SK-N-SH (cell line): ENCODE data around the gene PEPD. TPM values are rescaled to one million over a fixed set of nuclear protein-coding genes. Genes with fewer than 3 reads are reported as not detected.

Experiments
- CTCF ChIA-PET: fragments of 300-600, 350-600 bp; formaldehyde crosslinking; extraction: SDS; loops from one replicate; lab custom pipeline; 2021; lab: Yijun Ruan, JAX
- POLR2A ChIA-PET: fragments of 350-600 bp; sonication (Branson Sonifier 250); formaldehyde crosslinking; extraction: SDS; loops from one replicate; lab custom pipeline; 2020; ENCODE audit warnings: antibody characterized with exemption, inconsistent platforms; lab: Yijun Ruan, JAX
- DNase-seq: peaks from one replicate; pipeline ENCODE4 v3.0.0; 2012
- H2AFZ ChIP-seq: fragments of 200-600 bp; sonication (generic); 2 replicates; pipeline ENCODE4 v1.8.1; 2016; ENCODE audit warnings: antibody characterized with exemption, mild to moderate bottlenecking, low read depth
- H3F3A ChIP-seq: fragments of 200-600 bp; sonication (generic); replicated peaks from 2 replicates; pipeline ENCODE3; 2016; ENCODE audit warnings: antibody characterized with exemption, mild to moderate bottlenecking; ENCODE audit not compliant: insufficient read depth
- H3K27ac ChIP-seq, 2 experiments: fragments of 200-500 bp in 1 of 2; fragments of 200-600 bp in 1 of 2; sonication (Bioruptor generic) in 1 of 2; sonication (generic), shearing (Covaris generic) in 1 of 2; 2 replicates each; pipeline versions ENCODE4 v1.5.1 to v1.6.1; 2014 to 2016; ENCODE audit warnings: low read depth in 2 of 2, inconsistent platforms in 1 of 2, low read length in 1 of 2, mild to moderate bottlenecking in 1 of 2, mixed read lengths in 1 of 2
- H3K27me3 ChIP-seq: fragments of 200-600 bp; sonication (generic), shearing (Covaris generic); 2 replicates; pipeline ENCODE4 v1.6.1; 2016; ENCODE audit warnings: mixed run types; ENCODE audit not compliant: insufficient read depth
- H3K36me3 ChIP-seq, 2 experiments: fragments of 200-500 bp in 1 of 2; fragments of 200-600 bp in 1 of 2; sonication (Bioruptor generic) in 1 of 2; sonication (generic) in 1 of 2; replicated peaks in 1 of 2; 2 replicates each; pipeline versions ENCODE3 to v1.5.1; 2014 to 2016; ENCODE audit warnings: low read length in 1 of 2, mild to moderate bottlenecking in 1 of 2; ENCODE audit not compliant: insufficient read depth in 2 of 2, control insufficient read depth in 1 of 2
- H3K4me1 ChIP-seq, 2 experiments: fragments of 200-500 bp in 1 of 2; fragments of 200-600 bp in 1 of 2; sonication (Bioruptor generic) in 1 of 2; sonication (generic), shearing (Covaris generic) in 1 of 2; 2 replicates each; pipeline versions ENCODE4 v1.5.1 to v1.6.1; 2014 to 2016; ENCODE audit warnings: low read depth in 1 of 2, low read length in 1 of 2, mixed run types in 1 of 2; ENCODE audit not compliant: insufficient read depth in 2 of 2, control insufficient read depth in 1 of 2
- H3K4me2 ChIP-seq: fragments of 200-600 bp; sonication (generic), shearing (Covaris generic); 2 replicates; pipeline ENCODE4 v1.6.1; 2017; ENCODE audit warnings: mixed run types
- H3K4me3 ChIP-seq, 2 experiments: fragments of 200-500 bp in 1 of 2; fragments of 200-600 bp in 1 of 2; sonication (Bioruptor generic) in 1 of 2; sonication (generic), shearing (Covaris generic) in 1 of 2; 2 replicates each; pipeline versions ENCODE4 v1.5.1 to v1.8.1; 2014 to 2016; ENCODE audit warnings: low read depth in 2 of 2, inconsistent platforms in 1 of 2, low read length in 1 of 2, mild to moderate bottlenecking in 1 of 2, mixed read lengths in 1 of 2, moderate library complexity in 1 of 2
- H3K79me2 ChIP-seq: fragments of 200-600 bp; sonication (generic); 2 replicates; pipeline ENCODE4 v1.8.1; 2017; ENCODE audit warnings: mild to moderate bottlenecking; ENCODE audit not compliant: insufficient read depth
- H3K9ac ChIP-seq: fragments of 200-600 bp; sonication (generic); 2 replicates; pipeline ENCODE4 v1.6.1; 2017; ENCODE audit warnings: mixed run types
- H3K9me2 ChIP-seq: fragments of 200-600 bp; sonication (generic); 2 replicates; pipeline ENCODE4 v1.6.1; 2017; ENCODE audit warnings: mixed run types
- H3K9me3 ChIP-seq: fragments of 200-600 bp; sonication (generic); 2 replicates; pipeline ENCODE4 v1.6.1; 2017; ENCODE audit warnings: mixed run types, mild to moderate bottlenecking, moderate library complexity
- H4K20me1 ChIP-seq: fragments of 200-600 bp; sonication (generic); 2 replicates; pipeline ENCODE4 v1.6.1; 2017; ENCODE audit warnings: mild to moderate bottlenecking, mixed run types; ENCODE audit not compliant: insufficient read depth
- ELF1 ChIP-seq: IDR thresholded peaks from 2 replicates; pipeline ENCODE4 v1.4.0; 2012
- EP300 ChIP-seq, 2 experiments: IDR thresholded peaks; 2 replicates each; pipeline versions ENCODE4 v1.4.0 to v1.6.1; 2012; ENCODE audit warnings: borderline replicate concordance in 1 of 2, low read depth in 1 of 2, low read length in 1 of 2
- EZH2phosphoT487 ChIP-seq: fragments of 200-600 bp; sonication (generic); IDR thresholded peaks from 2 replicates; pipeline ENCODE4 v1.6.1; 2017; ENCODE audit warnings: low read depth, mixed run types, mild to moderate bottlenecking, antibody characterized with exemption, moderate library complexity, borderline replicate concordance
- FOSL2 ChIP-seq: IDR thresholded peaks from 2 replicates; pipeline ENCODE4 v1.4.0; 2012; ENCODE audit warnings: low read depth, mild to moderate bottlenecking, moderate library complexity, borderline replicate concordance
- FOXJ3 ChIP-seq: sonication (generic); formaldehyde crosslinking; IDR thresholded peaks from 2 replicates; pipeline ENCODE4 v1.5.1; 2020; ENCODE audit warnings: mild to moderate bottlenecking, missing genetic modification reagents
- FOXM1 ChIP-seq: IDR thresholded peaks from 2 replicates; pipeline ENCODE4 v1.4.0; 2012; ENCODE audit warnings: low read depth, mild to moderate bottlenecking
- MXI1 ChIP-seq: IDR thresholded peaks from 2 replicates; pipeline ENCODE4 v1.6.1; 2012; ENCODE audit warnings: mild to moderate bottlenecking, low read depth, low read length, improper control_type of control experiment
- NFIC ChIP-seq: IDR thresholded peaks from 2 replicates; pipeline ENCODE4 v1.4.0; 2012; ENCODE audit warnings: borderline replicate concordance
- NRF1 ChIP-seq: IDR thresholded peaks from 2 replicates; pipeline ENCODE4 v1.6.1; 2012; ENCODE audit warnings: low read depth, mild to moderate bottlenecking, low read length
- RAD21 ChIP-seq: IDR thresholded peaks from 2 replicates; pipeline ENCODE4 v1.6.1; 2012; ENCODE audit warnings: mild to moderate bottlenecking, low read length
- RCOR1 ChIP-seq: fragments of 150-350 bp; IDR thresholded peaks from 2 replicates; pipeline ENCODE4 v1.6.1; 2017; ENCODE audit warnings: antibody characterized with exemption, low read length
- RXRA ChIP-seq: IDR thresholded peaks from 2 replicates; pipeline ENCODE4 v1.4.0; 2012; ENCODE audit warnings: low read depth, mild to moderate bottlenecking, borderline replicate concordance
- SIN3A ChIP-seq: IDR thresholded peaks from 2 replicates; pipeline ENCODE4 v1.6.1; 2012; ENCODE audit warnings: low read depth, mild to moderate bottlenecking, low read length, moderate library complexity, borderline replicate concordance
- SMC3 ChIP-seq: IDR thresholded peaks from 2 replicates; pipeline ENCODE4 v1.6.1; 2012; ENCODE audit warnings: low read depth, low read length, improper control_type of control experiment
- TCF12 ChIP-seq: IDR thresholded peaks from 2 replicates; pipeline ENCODE4 v1.4.0; 2012
- TEAD4 ChIP-seq: IDR thresholded peaks from 2 replicates; pipeline ENCODE4 v1.4.0; 2012; ENCODE audit warnings: mild to moderate bottlenecking, borderline replicate concordance; ENCODE audit not compliant: insufficient read depth
- WGBS: methylation state at CpG from one replicate; pipeline ENCODE4 v1.1.6; 2017; ENCODE audit warnings: low lambda C conversion rate; 5-methylcytosine and 5-hydroxymethylcytosine counted together
- polyA plus RNA-seq, 3 experiments: library from polyadenylated mRNA; depleted of rRNA; stranded (reverse); fragments of >200 nt; gene quantifications; 2 replicates each; pipeline ENCODE4 v1.2.3, GENCODE V29; 2012
- TF ChIP-seq, protein P1 (sequence below): IDR thresholded peaks from 2 replicates; pipeline ENCODE4 v1.4.0; 2012; ENCODE audit warnings: low read depth
- TF ChIP-seq, protein P2 (sequence below): IDR thresholded peaks from 2 replicates; pipeline ENCODE4 v1.6.1; 2012; ENCODE audit warnings: mild to moderate bottlenecking, low read depth, low read length, moderate library complexity
- TF ChIP-seq, protein P3 (sequence below): fragments of 150-350 bp; IDR thresholded peaks from 2 replicates; pipeline ENCODE4 v1.6.1; 2016; ENCODE audit warnings: mild to moderate bottlenecking, low read depth, low read length

The PEPD gene
- polyA plus RNA-seq, 1 of the 3 experiments (the other 2 are of a cell fraction), result 88.9 TPM

DNA sequence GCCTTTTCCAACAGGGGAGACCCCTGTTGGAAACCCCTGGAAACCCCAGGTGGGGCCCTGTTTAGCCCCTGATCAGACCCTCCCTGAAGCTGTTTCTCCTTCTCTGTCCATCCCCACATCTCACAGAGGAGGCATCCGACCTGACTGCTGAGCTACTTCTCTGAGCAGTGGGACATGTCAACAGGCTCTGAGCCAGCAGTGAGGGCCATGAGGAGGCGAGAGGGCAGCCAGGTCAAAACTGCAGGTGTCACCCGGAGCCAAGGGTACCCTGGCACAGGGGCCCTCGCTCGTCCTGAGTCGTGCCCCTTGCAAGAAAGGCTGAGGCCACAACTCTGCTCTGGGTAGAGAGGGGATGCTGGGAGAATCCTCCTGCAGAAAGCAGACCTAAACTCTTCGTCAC, 13.6 kb downstream of the PEPD start:
- CTCF ChIA-PET, result interaction anchor here (0.7 to 5.0 kb wide), 11 partner anchors 14 to 588 kb away, joined by 3 to 27 read pairs (median 4); no protein-coding TSS in a partner anchor

DNA sequence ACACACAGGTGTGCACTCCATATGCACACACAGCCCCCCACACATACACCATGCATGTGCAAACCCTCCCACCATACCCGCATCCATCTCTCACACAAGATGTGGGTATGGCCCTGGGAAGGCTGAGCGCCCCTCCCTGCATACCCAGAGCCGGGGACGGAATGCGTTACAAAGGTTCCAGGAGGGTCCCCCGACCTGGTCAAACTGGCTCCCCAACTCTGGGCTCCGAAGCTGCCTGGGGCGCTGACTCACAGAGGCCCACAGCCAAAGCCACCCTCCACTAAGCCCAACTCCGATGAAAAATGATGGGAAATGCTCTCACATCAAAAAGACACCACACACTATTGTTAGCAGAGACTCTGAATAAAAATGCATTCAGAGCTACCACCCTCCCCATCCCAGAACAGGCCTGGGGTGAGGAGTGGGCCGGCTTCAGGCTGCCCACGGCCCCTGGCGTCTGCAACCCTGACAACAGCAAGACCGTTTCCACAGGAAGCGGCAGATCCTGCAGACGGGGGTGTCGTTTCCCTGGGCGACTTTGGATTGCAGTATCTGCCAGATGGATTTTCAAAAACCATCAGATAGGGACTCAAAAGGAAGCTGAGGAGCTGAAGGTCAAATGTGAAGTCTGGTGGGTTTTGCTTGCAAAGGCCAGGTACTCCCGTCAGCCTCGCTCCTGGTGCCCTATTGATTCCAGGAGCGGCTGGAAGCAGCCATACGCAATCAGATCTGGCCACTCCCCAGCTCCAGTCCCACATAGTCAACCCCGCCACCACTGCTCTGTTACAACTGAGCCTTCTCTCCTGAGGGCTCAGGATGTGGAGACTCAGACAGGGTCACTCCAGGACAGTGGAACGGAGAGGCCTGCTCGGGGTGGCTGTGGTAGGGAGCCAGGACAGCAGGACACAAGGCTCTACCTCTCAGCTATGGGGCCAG, 14.3 kb downstream of the PEPD start:
- peaks cover 0 to 80% of the 10 kb centered on the region in 2 experiments; a peak in 2 of 4 replicates for H3K4me1 ChIP-seq
- no peak overlapping the region; a peak in 1 of 4 replicates for H3K4me3 ChIP-seq
- H4K20me1 ChIP-seq, result no peaks in the 10 kb centered on the region
- H3F3A ChIP-seq, result no peaks in the 10 kb centered on the region
- DNase-seq, result peak; percentile 91
- H3K4me2 ChIP-seq, result peak overlapping the region; percentile 19; the same call in 1 of the 2 replicates
- H3K36me3 ChIP-seq, result peaks cover 0 to 4% of the 10 kb centered on the region in 2 experiments
- WGBS, result 53% methylated on average over 18 of the region's 24 CpGs
- H3K9me3 ChIP-seq, result no peaks in the 10 kb centered on the region
- H3K9ac ChIP-seq, result no peak overlapping the region
- peak overlapping the region; percentile 28 to 97; a peak in 3 of 4 replicates for H3K27ac ChIP-seq
- H2AFZ ChIP-seq, result no peak overlapping the region
- no peaks in the 10 kb centered on the region for H3K79me2 ChIP-seq
- POLR2A ChIA-PET, result interaction anchor here (0.6 to 2.0 kb wide), 8 partner anchors 14 to 261 kb away, joined by 3 to 17 read pairs (median 4); partner anchors contain the start of gene PEPD
- H3K9me2 ChIP-seq, result no peaks in the 10 kb centered on the region
- CTCF ChIA-PET, result interaction anchor here (0.5 to 5.0 kb wide), 12 partner anchors 13 to 589 kb away, joined by 3 to 27 read pairs (median 4); no protein-coding TSS in a partner anchor
- H3K27me3 ChIP-seq, result no peaks in the 10 kb centered on the region
- TF ChIP-seq, protein P1, sequence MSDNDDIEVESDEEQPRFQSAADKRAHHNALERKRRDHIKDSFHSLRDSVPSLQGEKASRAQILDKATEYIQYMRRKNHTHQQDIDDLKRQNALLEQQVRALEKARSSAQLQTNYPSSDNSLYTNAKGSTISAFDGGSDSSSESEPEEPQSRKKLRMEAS, result no peak
- TF ChIP-seq FOSL2 (no peak), FOXM1 (no peak), SIN3A (no peak), NFIC (no peak), TCF12 (peak; percentile 41; the same call in 1 of the 2 replicates), ELF1 (no peak), EP300 (IDR thresholded peaks at IDR 0.05; ENCODE audit: borderline replicate concordance in 1 of 2, low read depth in 1 of 2, low read length in 1 of 2) (peak in 1 of 2 experiments; percentile 94; a peak in 3 of 4 replicates), SMC3 (peak; percentile 34; the same call in 1 of the 2 replicates), NRF1 (no peak), EZH2phosphoT487 (no peak), MXI1 (peak; percentile 45; the same call in 1 of the 2 replicates), RCOR1 (peak; percentile 89)
- TF ChIP-seq, protein P2, sequence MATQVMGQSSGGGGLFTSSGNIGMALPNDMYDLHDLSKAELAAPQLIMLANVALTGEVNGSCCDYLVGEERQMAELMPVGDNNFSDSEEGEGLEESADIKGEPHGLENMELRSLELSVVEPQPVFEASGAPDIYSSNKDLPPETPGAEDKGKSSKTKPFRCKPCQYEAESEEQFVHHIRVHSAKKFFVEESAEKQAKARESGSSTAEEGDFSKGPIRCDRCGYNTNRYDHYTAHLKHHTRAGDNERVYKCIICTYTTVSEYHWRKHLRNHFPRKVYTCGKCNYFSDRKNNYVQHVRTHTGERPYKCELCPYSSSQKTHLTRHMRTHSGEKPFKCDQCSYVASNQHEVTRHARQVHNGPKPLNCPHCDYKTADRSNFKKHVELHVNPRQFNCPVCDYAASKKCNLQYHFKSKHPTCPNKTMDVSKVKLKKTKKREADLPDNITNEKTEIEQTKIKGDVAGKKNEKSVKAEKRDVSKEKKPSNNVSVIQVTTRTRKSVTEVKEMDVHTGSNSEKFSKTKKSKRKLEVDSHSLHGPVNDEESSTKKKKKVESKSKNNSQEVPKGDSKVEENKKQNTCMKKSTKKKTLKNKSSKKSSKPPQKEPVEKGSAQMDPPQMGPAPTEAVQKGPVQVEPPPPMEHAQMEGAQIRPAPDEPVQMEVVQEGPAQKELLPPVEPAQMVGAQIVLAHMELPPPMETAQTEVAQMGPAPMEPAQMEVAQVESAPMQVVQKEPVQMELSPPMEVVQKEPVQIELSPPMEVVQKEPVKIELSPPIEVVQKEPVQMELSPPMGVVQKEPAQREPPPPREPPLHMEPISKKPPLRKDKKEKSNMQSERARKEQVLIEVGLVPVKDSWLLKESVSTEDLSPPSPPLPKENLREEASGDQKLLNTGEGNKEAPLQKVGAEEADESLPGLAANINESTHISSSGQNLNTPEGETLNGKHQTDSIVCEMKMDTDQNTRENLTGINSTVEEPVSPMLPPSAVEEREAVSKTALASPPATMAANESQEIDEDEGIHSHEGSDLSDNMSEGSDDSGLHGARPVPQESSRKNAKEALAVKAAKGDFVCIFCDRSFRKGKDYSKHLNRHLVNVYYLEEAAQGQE, result no peak
- TF ChIP-seq, protein P3, sequence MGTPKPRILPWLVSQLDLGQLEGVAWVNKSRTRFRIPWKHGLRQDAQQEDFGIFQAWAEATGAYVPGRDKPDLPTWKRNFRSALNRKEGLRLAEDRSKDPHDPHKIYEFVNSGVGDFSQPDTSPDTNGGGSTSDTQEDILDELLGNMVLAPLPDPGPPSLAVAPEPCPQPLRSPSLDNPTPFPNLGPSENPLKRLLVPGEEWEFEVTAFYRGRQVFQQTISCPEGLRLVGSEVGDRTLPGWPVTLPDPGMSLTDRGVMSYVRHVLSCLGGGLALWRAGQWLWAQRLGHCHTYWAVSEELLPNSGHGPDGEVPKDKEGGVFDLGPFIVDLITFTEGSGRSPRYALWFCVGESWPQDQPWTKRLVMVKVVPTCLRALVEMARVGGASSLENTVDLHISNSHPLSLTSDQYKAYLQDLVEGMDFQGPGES, result no peak

More for the DNA sequence above, 13.6 kb downstream of the PEPD start:
- Histone ChIP-seq H3K9me3 (no peaks in the 10 kb centered on the region), H3K27me3 (no peaks in the 10 kb centered on the region), H3K4me1 (peaks cover 0 to 73% of the 10 kb centered on the region in 2 experiments; a peak in 2 of 4 replicates), H2AFZ (no peak overlapping the region), H3K4me3 (no peak overlapping the region), H3K9me2 (no peaks in the 10 kb centered on the region), H3K36me3 (peaks cover 0 to 4% of the 10 kb centered on the region in 2 experiments), H3K27ac (peak overlapping the region; percentile 28 to 97; a peak in 3 of 4 replicates), H4K20me1 (no peaks in the 10 kb centered on the region), H3F3A (no peaks in the 10 kb centered on the region), H3K9ac (no peak overlapping the region), H3K79me2 (no peaks in the 10 kb centered on the region), H3K4me2 (no peak overlapping the region)
- 78% methylated on average over 7 of the region's 7 CpGs for WGBS
- TF ChIP-seq SMC3, result no peak
- no peak for TF ChIP-seq RXRA
- TF ChIP-seq FOXJ3, result no peak
- TF ChIP-seq SIN3A, result no peak
- TF ChIP-seq RAD21, result no peak
- no peak for TF ChIP-seq ELF1
- no peak for TF ChIP-seq TEAD4
- no peak for TF ChIP-seq FOXM1
- POLR2A ChIA-PET, result interaction anchor here (0.6 to 2.0 kb wide), 8 partner anchors 13 to 260 kb away, joined by 3 to 17 read pairs (median 4); partner anchors contain the start of gene PEPD
- no peak for DNase-seq
